Stomach (tissue), 9 donors: Measurements from ENCODE around the gene CAMK1G. TPM values are rescaled to one million over a fixed set of nuclear protein-coding genes. Genes with fewer than 3 reads are reported as not detected.

ENCODE experiments used
- DNase-seq, 2 donors: peaks; one replicate each; pipeline versions ENCODE4 v3.0.0 to v3.0.0-alpha.2; 2013 to 2019
- H3K27ac ChIP-seq, 5 donors: fragments of 200-600 bp in 4 of 5; sonication (generic) in 4 of 5; one replicate each; pipeline ENCODE4 v1.5.1; 2013 to 2019; ENCODE audit warnings: mild to moderate bottlenecking in 1 of 5, moderate library complexity in 1 of 5
- H3K27me3 ChIP-seq, 3 donors: fragments of 200-600 bp; sonication (generic); one replicate each; pipeline ENCODE4 v1.5.1; 2017 to 2019; ENCODE audit warnings: mixed run types in 1 of 3
- H3K36me3 ChIP-seq, 4 donors: fragments of 200-600 bp; sonication (generic); 1 replicate in 3 of 4; 2 replicates in 1 of 4; pipeline ENCODE4 v1.5.1; 2016 to 2019
- H3K4me1 ChIP-seq, 4 donors: fragments of 200-600 bp; sonication (generic); one replicate each; pipeline ENCODE4 v1.5.1; 2016 to 2019
- H3K4me3 ChIP-seq, 4 donors: fragments of 200-600 bp; sonication (generic) in 3 of 4; one replicate each; pipeline ENCODE4 v1.5.1; 2016 to 2019; ENCODE audit warnings: mild to moderate bottlenecking in 1 of 4
- H3K9me3 ChIP-seq, 4 donors: fragments of 200-600 bp; sonication (generic); one replicate each; pipeline ENCODE4 v1.5.1; 2016 to 2019
- CTCF ChIP-seq, 7 experiments: fragments of 450-650 bp in 4 of 7; fragments of 200-600 bp in 3 of 7; sonication (generic) in 3 of 7; IDR thresholded peaks; one replicate each; pipeline ENCODE4 v1.5.1; 2016 to 2019; ENCODE audit warnings: antibody characterized with exemption in 7 of 7, control low read depth in 2 of 7, mild to moderate bottlenecking in 1 of 7
- EP300 ChIP-seq: sonication (generic); formaldehyde crosslinking; IDR thresholded peaks from one replicate; pipeline ENCODE4 v1.6.1; 2017; ENCODE audit warnings: antibody characterized with exemption
- POLR2A ChIP-seq, 4 donors: fragments of 450-650 bp; IDR thresholded peaks; one replicate each; pipeline ENCODE4 v1.6.1; 2016; ENCODE audit warnings: antibody characterized with exemption in 4 of 4, control low read depth in 2 of 4, mild to moderate bottlenecking in 1 of 4, moderate library complexity in 1 of 4
- POLR2AphosphoS5 ChIP-seq, 3 donors: sonication (generic); formaldehyde crosslinking; IDR thresholded peaks; one replicate each; pipeline ENCODE4 v1.6.1; 2016; ENCODE audit warnings: antibody characterized with exemption in 3 of 3
- WGBS, 5 donors: extraction: QIAGEN DNeasy Blood & Tissue Kit in 3 of 5; methylation state at CpG; one replicate each; pipeline versions ENCODE4 v1.1.5 to v1.1.7; 2013 to 2018; 5-methylcytosine and 5-hydroxymethylcytosine counted together
- intact Hi-C: fragments of 100-400 bp; cut with DNase I; formaldehyde crosslinking; loops from one replicate; pipeline ENCODE4 v1.15.1; 2023; ENCODE audit warnings: low total_unique reads
- polyA plus RNA-seq, 3 donors: library from polyadenylated mRNA; stranded (reverse); fragments of 200-250 nt; gene quantifications; one replicate each; pipeline ENCODE4 v1.2.3, GENCODE V29; 2013
- total RNA-seq, 5 donors: library from RNA; depleted of rRNA; stranded (reverse); fragments of >200 nt; gene quantifications; one replicate each; pipeline versions ENCODE4 v1.1.0 to v1.2.3, GENCODE V29; 2014 to 2016
- donor health status: healthy with polysubstance abuse.
- donor health status: Bipolar disorder and iron deficiency.
- donor health status: healthy.

Gene CAMK1G
- total and polyA plus RNA-seq, 8 donors: 0.03 to 1.5 TPM; not detected in 6

DNA sequence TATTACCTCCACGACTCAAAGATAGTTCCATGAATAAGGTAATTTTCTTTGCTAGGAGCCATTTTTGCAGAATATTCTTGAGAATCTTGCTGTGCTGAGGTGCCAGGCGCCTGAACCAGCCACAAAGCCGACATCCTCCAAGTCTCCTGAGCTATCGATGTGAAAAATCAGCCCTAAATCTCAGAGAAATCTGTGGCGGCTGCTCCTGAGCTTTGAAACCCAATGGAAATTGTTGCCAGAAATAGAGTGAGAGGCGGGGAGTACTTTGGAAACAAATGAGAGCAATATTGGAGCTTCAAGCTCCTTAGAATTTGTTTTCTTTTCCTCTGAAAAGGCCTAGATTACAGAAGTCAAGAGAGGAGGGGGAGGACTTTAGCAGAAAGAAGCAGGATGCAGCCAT, 6.3 kb downstream of the CAMK1G start:
- DNase-seq: no peak
- H3K36me3 ChIP-seq: no peaks in the 10 kb centered on the region
- no peak overlapping the region for H3K4me3 ChIP-seq
- peaks cover 5 to 12% (median 12%) of the 10 kb centered on the region in 4 donors for H3K4me1 ChIP-seq
- TF ChIP-seq POLR2A (IDR thresholded peaks at IDR 0.05) (no peak), POLR2AphosphoS5 (IDR thresholded peaks at IDR 0.05) (no peak)
- H3K9me3 ChIP-seq: no peaks in the 10 kb centered on the region
- H3K27me3 ChIP-seq: peaks cover 0 to 38% (median 11%) of the 10 kb centered on the region in 3 donors
- no peak overlapping the region for H3K27ac ChIP-seq
- 80 to 86% (median 83%) methylated on average over 6 of the region's 6 CpGs for WGBS, 5 donors
- intact Hi-C loops: no loop called here

GRCh38 chr1:209590405-209590804, 6.9 kb downstream of the CAMK1G start:
- H3K27ac ChIP-seq: no peak overlapping the region
- no peaks in the 10 kb centered on the region for H3K9me3 ChIP-seq
- no peak for TF ChIP-seq POLR2A (IDR thresholded peaks at IDR 0.05)
- peak in 1 of 7 experiments; percentile 18 for TF ChIP-seq CTCF (IDR thresholded peaks at IDR 0.05)
- intact Hi-C loops: no loop called here
- H3K4me1 ChIP-seq: peaks cover 5 to 10% (median 8%) of the 10 kb centered on the region in 4 donors
- peak in 1 of 2 donors; percentile 68 for DNase-seq
- no peak overlapping the region for H3K4me3 ChIP-seq
- peaks cover 0 to 32% (median 6%) of the 10 kb centered on the region in 3 donors for H3K27me3 ChIP-seq
- H3K36me3 ChIP-seq: no peaks in the 10 kb centered on the region
- WGBS, 5 donors: 47 to 63% (median 55%) methylated on average over 6 of the region's 6 CpGs

- peaks cover 0 to 17% (median 0%) of the 10 kb centered on the region in 3 donors for H3K27me3 ChIP-seq
- no peaks in the 10 kb centered on the region for H3K36me3 ChIP-seq
- TF ChIP-seq POLR2AphosphoS5 (IDR thresholded peaks at IDR 0.05) (no peak), EP300 (no peak), CTCF (IDR thresholded peaks at IDR 0.05) (no peak), POLR2A (IDR thresholded peaks at IDR 0.05) (no peak)
- H3K27ac ChIP-seq: no peak overlapping the region
- intact Hi-C loops: no loop called here
- H3K4me1 ChIP-seq: no peaks in the 10 kb centered on the region
- WGBS, 5 donors: 58 to 78% (median 70%) methylated on average over 2 of the region's 2 CpGs
- H3K4me3 ChIP-seq: no peak overlapping the region
- no peak for DNase-seq
- no peaks in the 10 kb centered on the region for H3K9me3 ChIP-seq
Measured at GRCh38 chr1:209593747-209594146, 10.2 kb downstream of the CAMK1G start.

- H3K27me3 ChIP-seq: peaks cover 0 to 21% (median 0%) of the 10 kb centered on the region in 3 donors
- 55 to 81% (median 59%) methylated on average over 1 of the region's 1 CpG for WGBS, 5 donors
- H3K36me3 ChIP-seq: no peaks in the 10 kb centered on the region
- no peak overlapping the region for H3K4me3 ChIP-seq
- H3K9me3 ChIP-seq: no peaks in the 10 kb centered on the region
- no peaks in the 10 kb centered on the region for H3K4me1 ChIP-seq
- H3K27ac ChIP-seq: no peak overlapping the region
- TF ChIP-seq EP300 (no peak), POLR2A (IDR thresholded peaks at IDR 0.05) (no peak), POLR2AphosphoS5 (IDR thresholded peaks at IDR 0.05) (no peak), CTCF (IDR thresholded peaks at IDR 0.05) (no peak)
- no peak for DNase-seq
- intact Hi-C loops: no loop called here
Measured at GRCh38 chr1:209594440-209594839, 10.9 kb downstream of the CAMK1G start.

GRCh38 chr1:209595028-209595427, 11.5 kb downstream of the CAMK1G start:
- H3K27me3 ChIP-seq: peaks cover 0 to 27% (median 0%) of the 10 kb centered on the region in 3 donors
- no peaks in the 10 kb centered on the region for H3K36me3 ChIP-seq
- no peak overlapping the region for H3K27ac ChIP-seq
- H3K4me1 ChIP-seq: no peaks in the 10 kb centered on the region
- no peak for DNase-seq
- H3K4me3 ChIP-seq: no peak overlapping the region
- no peak for TF ChIP-seq POLR2A (IDR thresholded peaks at IDR 0.05)
- TF ChIP-seq EP300: no peak
- TF ChIP-seq POLR2AphosphoS5 (IDR thresholded peaks at IDR 0.05): no peak
- no peak for TF ChIP-seq CTCF (IDR thresholded peaks at IDR 0.05)
- intact Hi-C loops: no loop called here
- H3K9me3 ChIP-seq: no peaks in the 10 kb centered on the region
- WGBS, 5 donors: 69 to 78% (median 75%) methylated on average over 9 of the region's 9 CpGs
